ENCODE measurements around the gene ZFP36L1. TPM values are rescaled to one million over a fixed set of nuclear protein-coding genes. Genes with fewer than 3 reads are reported as not detected.

The ZFP36L1 gene
- total RNA-seq, 4 donors from 2014 or later, result 180 to 712 (median 266) TPM

DNA sequence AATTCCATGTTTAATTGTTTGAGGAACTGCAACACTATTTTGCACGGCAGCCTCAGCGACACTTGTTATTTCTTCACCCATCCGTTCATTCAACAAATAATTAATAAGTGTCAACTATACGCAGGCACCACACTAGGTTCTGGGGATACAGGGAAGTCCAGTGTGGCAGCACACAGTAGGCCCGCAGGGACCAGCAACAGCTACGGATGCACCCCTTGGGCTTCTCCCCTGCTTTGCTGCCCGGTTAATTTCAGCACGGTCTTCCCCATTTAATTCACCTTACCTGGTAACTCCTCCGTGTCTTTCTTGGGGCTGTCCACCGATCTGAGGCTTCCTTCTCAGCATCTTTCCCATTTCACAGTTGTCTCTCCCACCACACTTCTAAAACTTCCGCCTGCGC lies 48.3 kb downstream of the ZFP36L1 start:
- Histone ChIP-seq H3K9me3 (no peaks in the 10 kb centered on the region), H3K27me3 (no peaks in the 10 kb centered on the region), H3K4me1 (peaks cover 0 to 9% (median 0%) of the 10 kb centered on the region in 4 donors), H3K27ac (no peak overlapping the region), H3K36me3 (no peaks in the 10 kb centered on the region), H3K4me3 (no peak overlapping the region)
- TF ChIP-seq, protein P1, sequence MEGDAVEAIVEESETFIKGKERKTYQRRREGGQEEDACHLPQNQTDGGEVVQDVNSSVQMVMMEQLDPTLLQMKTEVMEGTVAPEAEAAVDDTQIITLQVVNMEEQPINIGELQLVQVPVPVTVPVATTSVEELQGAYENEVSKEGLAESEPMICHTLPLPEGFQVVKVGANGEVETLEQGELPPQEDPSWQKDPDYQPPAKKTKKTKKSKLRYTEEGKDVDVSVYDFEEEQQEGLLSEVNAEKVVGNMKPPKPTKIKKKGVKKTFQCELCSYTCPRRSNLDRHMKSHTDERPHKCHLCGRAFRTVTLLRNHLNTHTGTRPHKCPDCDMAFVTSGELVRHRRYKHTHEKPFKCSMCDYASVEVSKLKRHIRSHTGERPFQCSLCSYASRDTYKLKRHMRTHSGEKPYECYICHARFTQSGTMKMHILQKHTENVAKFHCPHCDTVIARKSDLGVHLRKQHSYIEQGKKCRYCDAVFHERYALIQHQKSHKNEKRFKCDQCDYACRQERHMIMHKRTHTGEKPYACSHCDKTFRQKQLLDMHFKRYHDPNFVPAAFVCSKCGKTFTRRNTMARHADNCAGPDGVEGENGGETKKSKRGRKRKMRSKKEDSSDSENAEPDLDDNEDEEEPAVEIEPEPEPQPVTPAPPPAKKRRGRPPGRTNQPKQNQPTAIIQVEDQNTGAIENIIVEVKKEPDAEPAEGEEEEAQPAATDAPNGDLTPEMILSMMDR (IDR thresholded peaks at IDR 0.05), result no peak
- TF ChIP-seq POLR2AphosphoS5 (IDR thresholded peaks at IDR 0.05) (no peak), EP300 (IDR thresholded peaks at IDR 0.05; ENCODE audit: low read depth) (no peak), POLR2A (IDR thresholded peaks at IDR 0.05) (no peak)
- no peak for DNase-seq
- in situ Hi-C loops (cut with MboI; ENCODE audit: low pct_ligation_motif_present in 1 of 4, low pct_unique_long_range_greater_than_20kb in 1 of 4, low sequenced_read_pairs in 3 of 4) (no loop called here), intact Hi-C loops (cut with DNase I; ENCODE audit: low total_unique reads) (no loop called here)
- 89 to 93% methylated on average over 12 of the region's 12 CpGs for WGBS, 2 donors (ENCODE audit: low coverage in 1 of 2)

DNA sequence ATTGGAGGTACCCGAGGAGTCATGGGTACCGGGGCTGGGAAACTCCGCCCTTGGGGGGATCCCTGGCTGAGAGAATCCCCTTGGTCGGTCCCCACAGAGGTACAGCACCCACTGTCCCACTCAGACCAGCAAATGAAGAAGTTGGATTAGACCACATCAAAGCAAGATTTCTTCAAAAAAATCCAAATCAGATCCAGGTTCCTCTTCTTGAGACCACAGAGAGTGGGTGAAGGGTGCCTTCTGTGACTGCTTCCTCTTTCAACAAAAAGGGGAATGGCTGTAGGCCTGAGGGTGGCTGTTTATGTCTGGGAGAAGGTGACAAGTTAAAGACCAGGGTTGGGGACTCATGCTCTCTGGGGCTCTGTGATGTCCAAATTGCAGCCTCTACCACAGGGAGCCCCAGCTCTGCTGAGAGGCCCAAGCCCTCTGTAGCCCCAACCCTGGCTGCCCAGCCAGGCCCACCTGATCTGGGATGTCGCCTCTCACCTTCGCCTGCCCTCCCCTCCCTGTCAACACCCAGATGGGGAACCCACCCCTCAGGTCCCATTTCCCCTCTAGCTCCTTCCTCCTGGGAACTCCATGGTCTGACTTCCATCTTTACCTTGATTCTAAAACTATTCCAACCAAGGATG lies 50.9 kb downstream of the ZFP36L1 start:
- TF ChIP-seq EP300 (IDR thresholded peaks at IDR 0.05; ENCODE audit: low read depth) (no peak), POLR2A (IDR thresholded peaks at IDR 0.05) (no peak), POLR2AphosphoS5 (IDR thresholded peaks at IDR 0.05) (no peak)
- TF ChIP-seq, protein P1 (IDR thresholded peaks at IDR 0.05), result no peak
- DNase-seq, result no peak
- intact Hi-C loops (cut with DNase I; ENCODE audit: low total_unique reads), result no loop called here
- H3K36me3 ChIP-seq, result no peaks in the 10 kb centered on the region
- no peaks in the 10 kb centered on the region for H3K27me3 ChIP-seq
- H3K4me1 ChIP-seq, result peaks cover 0 to 1% (median 0%) of the 10 kb centered on the region in 4 donors
- H3K9me3 ChIP-seq, result no peaks in the 10 kb centered on the region
- in situ Hi-C loops (cut with MboI; ENCODE audit: low pct_ligation_motif_present in 1 of 4, low pct_unique_long_range_greater_than_20kb in 1 of 4, low sequenced_read_pairs in 3 of 4), result no loop called here
- 79 to 97% methylated on average over 4 to 6 of the region's 6 CpGs for WGBS, 2 donors (ENCODE audit: low coverage in 1 of 2)
- no peak overlapping the region for H3K4me3 ChIP-seq
- no peak overlapping the region for H3K27ac ChIP-seq

DNA sequence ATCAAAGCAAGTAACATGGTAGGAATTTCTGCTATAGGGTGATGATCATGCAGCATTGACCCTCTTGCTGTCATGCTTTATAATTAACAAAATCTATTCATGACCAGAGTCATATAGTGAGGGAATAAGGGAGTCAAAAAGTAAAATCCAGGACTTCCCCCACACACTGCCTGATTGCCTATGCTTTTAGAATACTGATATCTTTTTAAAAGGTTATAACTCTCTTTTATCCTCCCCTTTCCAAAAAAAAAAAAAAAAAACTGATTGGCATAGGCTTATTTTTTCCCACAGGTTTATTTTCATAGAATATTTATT lies 51.4 kb downstream of the ZFP36L1 start:
- DNase-seq, result no peak
- Histone ChIP-seq H3K36me3 (no peaks in the 10 kb centered on the region), H3K27me3 (no peaks in the 10 kb centered on the region), H3K9me3 (no peaks in the 10 kb centered on the region), H3K27ac (no peak overlapping the region), H3K4me1 (peaks cover 0 to 6% (median 4%) of the 10 kb centered on the region in 4 donors), H3K4me3 (no peak overlapping the region)
- intact Hi-C loops (cut with DNase I; ENCODE audit: low total_unique reads), result no loop called here
- TF ChIP-seq POLR2AphosphoS5 (IDR thresholded peaks at IDR 0.05) (no peak), EP300 (IDR thresholded peaks at IDR 0.05; ENCODE audit: low read depth) (no peak), POLR2A (IDR thresholded peaks at IDR 0.05) (no peak)
- TF ChIP-seq, protein P1 (IDR thresholded peaks at IDR 0.05), result no peak
- in situ Hi-C loops (cut with MboI; ENCODE audit: low pct_ligation_motif_present in 1 of 4, low pct_unique_long_range_greater_than_20kb in 1 of 4, low sequenced_read_pairs in 3 of 4), result no loop called here

DNA sequence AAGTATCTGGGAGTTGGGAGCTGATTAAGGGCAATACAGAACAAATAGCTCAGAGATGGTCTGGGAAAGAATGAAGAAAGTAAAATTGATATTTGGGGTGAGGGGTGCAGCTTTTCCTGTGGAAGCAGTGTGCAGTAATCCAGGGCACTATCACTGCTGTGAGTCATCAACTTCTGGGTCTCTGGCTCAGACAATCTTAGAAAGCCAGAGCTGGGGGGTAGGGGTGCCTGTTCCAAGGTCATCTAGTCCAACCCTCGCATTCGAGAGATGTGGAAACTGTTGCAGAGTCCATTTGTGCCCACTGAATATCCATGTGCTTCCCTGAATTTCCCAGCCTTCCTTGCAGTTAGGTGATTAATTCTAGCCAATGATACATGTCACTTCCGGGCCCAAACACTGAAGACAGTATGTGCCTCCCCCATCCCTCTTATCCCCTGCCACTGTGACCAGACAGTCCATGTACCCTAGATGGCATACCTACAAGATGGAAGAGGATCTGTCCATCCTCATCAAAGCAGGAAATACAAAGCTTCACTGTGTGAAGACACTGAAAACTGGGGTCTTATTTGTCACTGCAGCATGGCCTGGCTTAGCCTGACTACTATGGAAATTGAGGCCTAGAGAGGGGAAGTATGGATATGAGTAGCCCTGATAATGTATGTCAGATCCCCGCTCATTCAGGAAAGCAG lies 51.9 kb downstream of the ZFP36L1 start:
- no peaks in the 10 kb centered on the region for H3K36me3 ChIP-seq
- H3K27me3 ChIP-seq, result no peaks in the 10 kb centered on the region
- no peak for TF ChIP-seq POLR2AphosphoS5 (IDR thresholded peaks at IDR 0.05)
- TF ChIP-seq EP300 (IDR thresholded peaks at IDR 0.05; ENCODE audit: low read depth), result no peak
- TF ChIP-seq, protein P1 (IDR thresholded peaks at IDR 0.05), result no peak
- no peak for TF ChIP-seq POLR2A (IDR thresholded peaks at IDR 0.05)
- H3K9me3 ChIP-seq, result no peaks in the 10 kb centered on the region
- intact Hi-C loops (cut with DNase I; ENCODE audit: low total_unique reads), result no loop called here
- in situ Hi-C loops (cut with MboI; ENCODE audit: low pct_ligation_motif_present in 1 of 4, low pct_unique_long_range_greater_than_20kb in 1 of 4, low sequenced_read_pairs in 3 of 4), result no loop called here
- H3K4me3 ChIP-seq, result no peak overlapping the region
- peaks cover 0 to 11% (median 9%) of the 10 kb centered on the region in 4 donors for H3K4me1 ChIP-seq
- 88 to 100% methylated on average over 2 to 4 of the region's 4 CpGs for WGBS, 2 donors (ENCODE audit: low coverage in 1 of 2)
- no peak overlapping the region for H3K27ac ChIP-seq
- no peak for DNase-seq
